ENCODE results near the gene FBXW2. TPM values are rescaled to one million over a fixed set of nuclear protein-coding genes. Genes with fewer than 3 reads are reported as not detected.

Gene FBXW2
- total RNA-seq, 1 donor from 2014 or later, result 84.7 TPM

DNA sequence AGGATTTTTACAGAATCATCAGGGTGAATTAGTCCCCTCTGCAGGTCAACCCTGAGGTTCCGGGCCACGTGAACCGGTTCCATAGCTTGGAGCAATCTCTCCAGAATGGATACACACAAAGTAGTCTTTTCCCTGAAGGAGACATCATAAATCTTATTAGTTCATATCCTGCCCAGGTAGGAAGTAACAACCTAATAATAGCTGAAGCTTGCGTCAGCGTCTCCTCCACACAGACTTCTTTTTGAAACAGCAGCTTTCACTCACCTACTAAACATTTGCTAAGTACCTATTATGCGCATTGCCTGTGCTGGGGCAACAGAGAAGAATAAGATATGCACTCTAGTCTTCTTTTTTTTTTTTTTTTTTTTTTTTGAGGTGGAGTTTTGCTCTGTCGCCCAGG lies 40.1 kb upstream of the FBXW2 start:
- Mint-ChIP-seq H3K4me1 (ENCODE audit: unreplicated experiment) (peaks cover 8% of the 10 kb centered on the region), H3K27ac (ENCODE audit: unreplicated experiment) (no peak overlapping the region), H3K4me3 (ENCODE audit: unreplicated experiment) (no peak overlapping the region), H3K36me3 (ENCODE audit: unreplicated experiment) (peaks cover 33% of the 10 kb centered on the region), H3K27me3 (ENCODE audit: unreplicated experiment) (no peaks in the 10 kb centered on the region), H3K9me3 (ENCODE audit: unreplicated experiment) (no peaks in the 10 kb centered on the region)
- DNase-seq (ENCODE audit: extremely low spot score, unreplicated experiment), result no peak
- TF ChIP-seq, protein P1, sequence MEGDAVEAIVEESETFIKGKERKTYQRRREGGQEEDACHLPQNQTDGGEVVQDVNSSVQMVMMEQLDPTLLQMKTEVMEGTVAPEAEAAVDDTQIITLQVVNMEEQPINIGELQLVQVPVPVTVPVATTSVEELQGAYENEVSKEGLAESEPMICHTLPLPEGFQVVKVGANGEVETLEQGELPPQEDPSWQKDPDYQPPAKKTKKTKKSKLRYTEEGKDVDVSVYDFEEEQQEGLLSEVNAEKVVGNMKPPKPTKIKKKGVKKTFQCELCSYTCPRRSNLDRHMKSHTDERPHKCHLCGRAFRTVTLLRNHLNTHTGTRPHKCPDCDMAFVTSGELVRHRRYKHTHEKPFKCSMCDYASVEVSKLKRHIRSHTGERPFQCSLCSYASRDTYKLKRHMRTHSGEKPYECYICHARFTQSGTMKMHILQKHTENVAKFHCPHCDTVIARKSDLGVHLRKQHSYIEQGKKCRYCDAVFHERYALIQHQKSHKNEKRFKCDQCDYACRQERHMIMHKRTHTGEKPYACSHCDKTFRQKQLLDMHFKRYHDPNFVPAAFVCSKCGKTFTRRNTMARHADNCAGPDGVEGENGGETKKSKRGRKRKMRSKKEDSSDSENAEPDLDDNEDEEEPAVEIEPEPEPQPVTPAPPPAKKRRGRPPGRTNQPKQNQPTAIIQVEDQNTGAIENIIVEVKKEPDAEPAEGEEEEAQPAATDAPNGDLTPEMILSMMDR (IDR thresholded peaks at IDR 0.05), result no peak

DNA sequence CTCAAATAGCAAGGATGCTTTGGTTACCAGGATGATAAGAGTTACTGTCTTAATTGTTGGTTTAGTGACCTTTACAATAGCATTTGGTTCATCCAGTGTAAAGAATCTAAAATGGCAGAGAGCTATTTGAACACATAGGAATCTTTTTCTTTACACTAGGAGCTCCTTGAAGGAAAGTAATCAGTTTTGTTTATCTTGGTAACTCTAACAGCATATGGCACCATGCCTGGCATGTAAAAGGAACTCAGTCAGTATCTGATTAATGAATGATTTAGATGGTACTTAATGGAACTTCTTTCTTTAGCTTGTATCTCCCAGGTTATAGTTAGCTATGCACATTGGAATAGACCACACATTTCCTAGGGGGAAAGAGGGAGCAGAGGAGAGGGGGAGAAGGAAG lies 39.6 kb upstream of the FBXW2 start:
- H3K36me3 Mint-ChIP-seq (ENCODE audit: unreplicated experiment), result peaks cover 33% of the 10 kb centered on the region
- H3K4me1 Mint-ChIP-seq (ENCODE audit: unreplicated experiment), result peaks cover 6% of the 10 kb centered on the region
- H3K27me3 Mint-ChIP-seq (ENCODE audit: unreplicated experiment), result no peaks in the 10 kb centered on the region
- no peaks in the 10 kb centered on the region for H3K9me3 Mint-ChIP-seq (ENCODE audit: unreplicated experiment)
- TF ChIP-seq, protein P1 (IDR thresholded peaks at IDR 0.05), result no peak
- no peak overlapping the region for H3K27ac Mint-ChIP-seq (ENCODE audit: unreplicated experiment)
- no peak overlapping the region for H3K4me3 Mint-ChIP-seq (ENCODE audit: unreplicated experiment)
- no peak for DNase-seq (ENCODE audit: extremely low spot score, unreplicated experiment)

DNA sequence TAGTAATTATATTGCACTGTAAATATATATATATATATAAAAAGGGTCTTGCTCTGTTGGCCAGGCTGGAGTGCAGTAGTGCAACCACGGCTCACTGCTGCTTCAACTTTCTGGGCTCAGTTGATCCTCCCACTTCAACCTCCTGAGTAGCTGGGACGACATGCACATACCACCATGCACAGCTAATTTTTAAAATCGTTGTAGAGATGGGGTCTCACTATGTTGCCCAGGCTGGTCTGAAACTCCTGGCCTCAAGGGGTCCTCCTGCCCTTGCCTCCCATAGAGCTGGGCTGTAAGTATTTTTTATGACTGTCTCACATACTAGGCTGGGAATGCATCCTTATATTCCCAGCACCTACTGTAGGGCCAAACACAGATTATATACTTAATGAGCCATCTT lies 37.6 kb upstream of the FBXW2 start:
- DNase-seq (ENCODE audit: extremely low spot score, unreplicated experiment), result no peak
- Mint-ChIP-seq H3K27ac (ENCODE audit: unreplicated experiment) (no peak overlapping the region), H3K4me3 (ENCODE audit: unreplicated experiment) (no peak overlapping the region), H3K4me1 (ENCODE audit: unreplicated experiment) (no peaks in the 10 kb centered on the region), H3K27me3 (ENCODE audit: unreplicated experiment) (no peaks in the 10 kb centered on the region), H3K36me3 (ENCODE audit: unreplicated experiment) (peaks cover 47% of the 10 kb centered on the region), H3K9me3 (ENCODE audit: unreplicated experiment) (no peaks in the 10 kb centered on the region)
- TF ChIP-seq, protein P1 (IDR thresholded peaks at IDR 0.05), result no peak

DNA sequence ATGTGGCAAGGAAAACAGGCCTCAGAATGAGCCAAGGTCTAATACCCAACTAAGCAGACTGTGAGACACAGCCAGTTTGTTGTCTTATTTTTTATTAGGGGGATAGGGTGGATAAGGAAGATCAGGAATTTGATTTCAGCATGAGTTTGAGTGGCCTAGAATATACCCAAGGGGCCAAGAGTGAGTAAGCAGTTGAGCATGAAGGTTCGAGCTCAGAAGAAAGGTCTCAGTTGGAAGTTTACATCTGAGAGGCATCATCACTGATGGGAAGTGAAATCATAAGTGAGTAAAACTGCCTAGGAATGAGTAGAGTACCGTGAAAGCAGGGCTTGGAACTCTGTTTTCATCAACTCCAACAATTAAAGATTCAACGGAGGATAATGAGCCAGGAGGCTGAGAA lies 36.9 kb upstream of the FBXW2 start:
- no peak for DNase-seq (ENCODE audit: extremely low spot score, unreplicated experiment)
- H3K4me1 Mint-ChIP-seq (ENCODE audit: unreplicated experiment), result no peaks in the 10 kb centered on the region

DNA sequence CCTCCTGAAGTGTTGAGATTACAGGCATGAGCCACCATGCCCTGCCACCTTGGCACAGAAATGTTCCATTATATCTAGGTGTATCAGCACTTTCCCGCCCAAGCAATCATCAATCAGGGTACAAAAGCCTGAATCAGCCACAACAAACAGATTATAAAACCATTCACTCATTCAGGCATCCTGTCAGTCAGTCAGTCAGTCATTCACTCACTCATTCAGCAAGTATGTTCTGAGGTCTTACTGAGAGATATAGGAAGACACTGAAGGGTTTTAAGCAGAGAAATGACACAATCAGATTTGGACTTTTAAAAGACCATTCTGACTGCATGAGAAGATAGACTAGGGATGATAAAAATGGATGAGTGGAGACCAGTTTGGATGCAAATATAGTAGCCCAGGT lies 36.4 kb upstream of the FBXW2 start:
- H3K4me3 Mint-ChIP-seq (ENCODE audit: unreplicated experiment), result no peak overlapping the region
- H3K27ac Mint-ChIP-seq (ENCODE audit: unreplicated experiment), result no peak overlapping the region
- no peak for DNase-seq (ENCODE audit: extremely low spot score, unreplicated experiment)
- no peaks in the 10 kb centered on the region for H3K9me3 Mint-ChIP-seq (ENCODE audit: unreplicated experiment)
- no peaks in the 10 kb centered on the region for H3K27me3 Mint-ChIP-seq (ENCODE audit: unreplicated experiment)
- no peaks in the 10 kb centered on the region for H3K4me1 Mint-ChIP-seq (ENCODE audit: unreplicated experiment)
- H3K36me3 Mint-ChIP-seq (ENCODE audit: unreplicated experiment), result peaks cover 51% of the 10 kb centered on the region
- TF ChIP-seq, protein P1 (IDR thresholded peaks at IDR 0.05), result no peak

More for the DNA sequence above, 36.9 kb upstream of the FBXW2 start:
- no peaks in the 10 kb centered on the region for H3K27me3 Mint-ChIP-seq (ENCODE audit: unreplicated experiment)
- H3K36me3 Mint-ChIP-seq (ENCODE audit: unreplicated experiment), result peaks cover 48% of the 10 kb centered on the region
- no peak overlapping the region for H3K27ac Mint-ChIP-seq (ENCODE audit: unreplicated experiment)
- no peak overlapping the region for H3K4me3 Mint-ChIP-seq (ENCODE audit: unreplicated experiment)
- TF ChIP-seq, protein P1 (IDR thresholded peaks at IDR 0.05), result no peak
- no peaks in the 10 kb centered on the region for H3K9me3 Mint-ChIP-seq (ENCODE audit: unreplicated experiment)
